HepG2 (cell line): ENCODE data around the gene ATG9A. TPM values are rescaled to one million over a fixed set of nuclear protein-coding genes. Genes with fewer than 3 reads are reported as not detected.
A peak's percentile ranks its signal among the peaks of the same experiment; 100 is the strongest.

ENCODE experiments used
- CBFB ChIP-seq: sonication (generic); formaldehyde crosslinking; IDR thresholded peaks from 2 replicates; pipeline ENCODE4 v1.4.0; 2020; ENCODE audit warnings: missing genetic modification reagents
- CBX5 ChIP-seq: sonication (generic); formaldehyde crosslinking; IDR thresholded peaks from 2 replicates; pipeline ENCODE4 v1.4.0; 2020; ENCODE audit warnings: missing genetic modification reagents, borderline replicate concordance
- ELF1 ChIP-seq: sonication (generic); formaldehyde crosslinking; IDR thresholded peaks from 2 replicates; pipeline ENCODE4 v1.4.0; 2020; ENCODE audit warnings: missing genetic modification reagents
- ERF ChIP-seq: IDR thresholded peaks from 2 replicates; pipeline ENCODE4 v1.6.1; 2018; ENCODE audit warnings: missing biosample characterization, missing genetic modification reagents
- MAZ ChIP-seq, 2 experiments: sonication (generic) in 1 of 2; formaldehyde crosslinking in 1 of 2; IDR thresholded peaks; 2 replicates each; pipeline versions ENCODE4 v1.5.0 to v1.6.1; 2012 to 2020; ENCODE audit warnings: low read depth in 2 of 2, mild to moderate bottlenecking in 2 of 2, borderline replicate concordance in 1 of 2, improper control_type of control experiment in 1 of 2, low read length in 1 of 2, missing genetic modification reagents in 1 of 2, moderate library complexity in 1 of 2
- MIER2 ChIP-seq: IDR thresholded peaks from 2 replicates; pipeline ENCODE4 v1.6.1; 2016; ENCODE audit warnings: missing biosample characterization, missing genetic modification reagents
- NR2F6 ChIP-seq, 2 experiments: IDR thresholded peaks; 2 replicates each; pipeline ENCODE4 v1.6.1; 2016; ENCODE audit warnings: antibody characterized with exemption in 1 of 2, mild to moderate bottlenecking in 1 of 2
- POGK ChIP-seq: sonication (generic); formaldehyde crosslinking; conservative IDR thresholded peaks from 2 replicates; pipeline ENCODE4 v1.8.0; 2022; ENCODE audit warnings: mild to moderate bottlenecking, moderate library complexity, missing genetic modification reagents
- REPIN1 ChIP-seq: sonication (generic); formaldehyde crosslinking; IDR thresholded peaks from 2 replicates; pipeline ENCODE4 v1.8.0; 2022; ENCODE audit warnings: missing genetic modification reagents, low read depth, mild to moderate bottlenecking, borderline replicate concordance
- RXRA ChIP-seq: sonication (generic); formaldehyde crosslinking; IDR thresholded peaks from 2 replicates; pipeline ENCODE4 v1.5.1; 2020; ENCODE audit warnings: missing genetic modification reagents
- SP1 ChIP-seq, 2 experiments: fragments of 450-650 bp in 1 of 2; sonication (generic) in 1 of 2; formaldehyde crosslinking in 1 of 2; IDR thresholded peaks; 2 replicates each; pipeline versions ENCODE4 v1.4.0 to v1.6.1; 2016 to 2020; ENCODE audit warnings: missing genetic modification reagents in 1 of 2
- TSC22D2 ChIP-seq: sonication (generic); formaldehyde crosslinking; IDR thresholded peaks from 2 replicates; pipeline ENCODE4 v1.5.1; 2020; ENCODE audit warnings: missing genetic modification reagents, mild to moderate bottlenecking, borderline replicate concordance
- ZHX1 ChIP-seq: sonication (generic); formaldehyde crosslinking; IDR thresholded peaks from 2 replicates; pipeline ENCODE4 v1.8.1; 2022; ENCODE audit warnings: low read depth, mild to moderate bottlenecking, missing genetic modification reagents
- ZNF446 ChIP-seq: sonication (generic); formaldehyde crosslinking; IDR thresholded peaks from 2 replicates; pipeline ENCODE4 v1.5.0; 2020; ENCODE audit warnings: mild to moderate bottlenecking, missing genetic modification reagents
- ZNF550 ChIP-seq: sonication (generic); formaldehyde crosslinking; IDR thresholded peaks from 2 replicates; pipeline ENCODE4 v1.4.0; 2020; ENCODE audit warnings: mild to moderate bottlenecking, missing genetic modification reagents, borderline replicate concordance
- ZSCAN29 ChIP-seq: sonication (generic); formaldehyde crosslinking; conservative IDR thresholded peaks from 2 replicates; pipeline ENCODE4 v1.4.0; 2020; ENCODE audit warnings: mild to moderate bottlenecking, missing genetic modification reagents
- polyA plus RNA-seq, 8 experiments: library from polyadenylated mRNA; depleted of rRNA in 3 of 8; stranded (reverse) in 7 of 8; unstranded in 1 of 8; fragments of >200 nt; fragmentation: Illumina TruSeq in 4 of 8; extraction: Trizol in 4 of 8; gene quantifications; 2 replicates each; pipeline versions ENCODE4 v1.2.1 to v1.2.3, GENCODE V29; 2011 to 2016; ENCODE audit warnings: low read depth in 4 of 8, missing spikeins in 1 of 8, mixed read lengths in 1 of 8; ENCODE audit not compliant: insufficient read depth in 1 of 8
- total RNA-seq, 5 experiments: library from RNA; depleted of rRNA; stranded (reverse); fragments of >200 nt; fragmentation: Illumina TruSeq; extraction: Trizol; gene quantifications; 2 replicates each; pipeline ENCODE4 v1.2.3, GENCODE V29; 2016; ENCODE audit warnings: low read depth in 1 of 5
- TF ChIP-seq, protein P1 (sequence below): sonication (generic); formaldehyde crosslinking; IDR thresholded peaks from 2 replicates; pipeline ENCODE4 v1.4.0; 2020; ENCODE audit warnings: missing genetic modification reagents

The ATG9A gene
- total and polyA plus RNA-seq, 2 of the 13 experiments (the other 11 are each of a cell fraction or from before 2014, with no cell fraction given): 35.0 to 131 TPM

- TF ChIP-seq POGK (CRISPR knock-in tag) (0 out of 2 replicates have a peak, but pooled peaks have one; percentile 38), MIER2 (CRISPR knock-in tag) (peak; percentile 83), NR2F6 (IDR thresholded peaks at IDR 0.05) (no peak), NR2F6 (CRISPR knock-in tag; IDR thresholded peaks at IDR 0.05) (peak; percentile 13; the same call in 1 of the 2 replicates), RXRA (CRISPR knock-in tag) (peak; percentile 39; the same call in 1 of the 2 replicates), TSC22D2 (CRISPR knock-in tag) (peak; percentile 69; the same call in 1 of the 2 replicates), MAZ (IDR thresholded peaks at IDR 0.05; ENCODE audit: borderline replicate concordance, low read depth, low read length) (no peak), MAZ (CRISPR knock-in tag; IDR thresholded peaks at IDR 0.05; ENCODE audit: low read depth) (peak; percentile 70), ZNF446 (CRISPR knock-in tag) (no peak), ELF1 (peak; percentile 53; the same call in 1 of the 2 replicates), ZNF550 (CRISPR knock-in tag) (0 out of 2 replicates have a peak, but pooled peaks have one; percentile 57), SP1 (IDR thresholded peaks at IDR 0.05) (no peak), SP1 (CRISPR knock-in tag; IDR thresholded peaks at IDR 0.05) (0 out of 2 replicates have a peak, but pooled peaks have one; percentile 15), CBFB (peak; percentile 76; the same call in 1 of the 2 replicates), ZSCAN29 (peak; percentile 83; the same call in 1 of the 2 replicates), REPIN1 (CRISPR knock-in tag) (peak; percentile 29; the same call in 1 of the 2 replicates), CBX5 (peak; percentile 74; the same call in 1 of the 2 replicates), ZHX1 (CRISPR knock-in tag) (0 out of 2 replicates have a peak, but pooled peaks have one; percentile 15), ERF (peak; percentile 87)
- TF ChIP-seq, protein P1, sequence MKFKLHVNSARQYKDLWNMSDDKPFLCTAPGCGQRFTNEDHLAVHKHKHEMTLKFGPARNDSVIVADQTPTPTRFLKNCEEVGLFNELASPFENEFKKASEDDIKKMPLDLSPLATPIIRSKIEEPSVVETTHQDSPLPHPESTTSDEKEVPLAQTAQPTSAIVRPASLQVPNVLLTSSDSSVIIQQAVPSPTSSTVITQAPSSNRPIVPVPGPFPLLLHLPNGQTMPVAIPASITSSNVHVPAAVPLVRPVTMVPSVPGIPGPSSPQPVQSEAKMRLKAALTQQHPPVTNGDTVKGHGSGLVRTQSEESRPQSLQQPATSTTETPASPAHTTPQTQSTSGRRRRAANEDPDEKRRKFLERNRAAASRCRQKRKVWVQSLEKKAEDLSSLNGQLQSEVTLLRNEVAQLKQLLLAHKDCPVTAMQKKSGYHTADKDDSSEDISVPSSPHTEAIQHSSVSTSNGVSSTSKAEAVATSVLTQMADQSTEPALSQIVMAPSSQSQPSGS (CRISPR knock-in tag): peak; percentile 47; the same call in 1 of the 2 replicates
Measured at GRCh38 chr2:219277703-219278654, 48.5 kb upstream of the ATG9A start (continued).
